ENCODE data around the gene CHAT. TPM values are rescaled to one million over a fixed set of nuclear protein-coding genes. Genes with fewer than 3 reads are reported as not detected.
A peak's percentile ranks its signal among the peaks of the same experiment; 100 is the strongest.

CHAT gene
- total RNA-seq, 1 experiment from 2014 or later, result not detected

DNA sequence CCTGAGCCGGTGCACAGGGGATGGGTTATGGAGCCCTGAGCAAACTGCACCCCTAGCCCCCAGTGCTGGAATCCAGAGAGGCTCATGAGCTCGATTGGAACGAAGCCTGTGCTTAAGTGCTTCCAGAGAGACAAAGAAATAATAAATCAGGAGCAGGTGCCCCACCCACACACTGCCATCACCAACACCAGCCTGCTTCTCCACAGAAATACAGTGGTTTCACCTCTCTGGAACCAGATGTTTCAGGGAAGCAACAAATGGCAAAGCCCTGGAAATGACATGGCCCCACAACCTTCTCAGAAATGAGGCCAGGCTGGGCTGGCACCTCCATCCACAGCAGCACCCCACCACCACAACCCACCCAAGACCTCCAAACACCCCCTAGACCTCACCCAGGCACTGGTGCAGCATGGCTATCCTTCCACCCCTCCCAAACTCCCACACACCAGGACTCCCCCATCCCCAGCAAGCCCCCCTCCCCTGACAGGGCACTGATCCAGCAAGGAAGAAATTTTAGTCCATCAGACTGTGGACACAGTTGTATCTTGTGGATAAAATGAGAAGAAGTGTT lies 7.8 kb upstream of the CHAT start:
- Histone ChIP-seq H3K23me2 (ENCODE audit: insufficient read length, low read depth, low read length, poor library complexity, severe bottlenecking) (peaks cover 18% of the 10 kb centered on the region), H2BK15ac (ENCODE audit: low read depth, low read length) (no peak overlapping the region), H2BK12ac (ENCODE audit: insufficient read length, low read depth, low read length) (no peak overlapping the region), H2BK20ac (ENCODE audit: low read depth, low read length, poor library complexity, severe bottlenecking) (no peak overlapping the region), H4K91ac (ENCODE audit: insufficient read length, low read depth, low read length) (no peak overlapping the region), H2BK5ac (ENCODE audit: insufficient read length, low read length) (no peak overlapping the region), H3K27ac (ENCODE audit: insufficient read length, low read depth, low read length) (no peak overlapping the region), H3K9me3 (ENCODE audit: control insufficient read depth, low read depth, low read length) (no peaks in the 10 kb centered on the region), H3T11ph (ENCODE audit: low read length) (no peak overlapping the region), H2AFZ (ENCODE audit: low read length) (no peak overlapping the region), H3K9ac (ENCODE audit: extremely low read depth, insufficient read length, low read length) (no peak overlapping the region), H3K4me2 (ENCODE audit: insufficient read depth, insufficient read length, low read length) (no peak overlapping the region), H3K18ac (ENCODE audit: insufficient read length, low read depth, low read length) (no peak overlapping the region), H3K4ac (ENCODE audit: low read depth, low read length) (no peak overlapping the region), H3K23ac (ENCODE audit: insufficient read length, low read depth, low read length) (no peak overlapping the region), H4K8ac (replicated peaks; ENCODE audit: insufficient read length, low read depth, low read length) (no peak overlapping the region), H3K14ac (ENCODE audit: insufficient read depth, low read length) (no peak overlapping the region), H2BK120ac (ENCODE audit: low read depth, low read length, poor library complexity, severe bottlenecking) (no peak overlapping the region), H4K20me1 (ENCODE audit: control insufficient read depth, insufficient read depth, insufficient read length) (peaks cover 2% of the 10 kb centered on the region), H4K5ac (ENCODE audit: insufficient read length, low read depth, low read length) (no peak overlapping the region), H3K79me2 (ENCODE audit: insufficient read depth, low read length) (no peaks in the 10 kb centered on the region), H3K4me1 (ENCODE audit: insufficient read depth, low read length) (no peaks in the 10 kb centered on the region), H3K27me3 (ENCODE audit: insufficient read depth, low read length) (peaks cover 41% of the 10 kb centered on the region), H3K56ac (ENCODE audit: insufficient read length, low read depth, low read length) (no peak overlapping the region), H2AK5ac (ENCODE audit: insufficient read length, low read length) (no peak overlapping the region), H3K79me1 (ENCODE audit: insufficient read depth, low read depth, low read length, poor library complexity, severe bottlenecking) (no peaks in the 10 kb centered on the region)
- whole genome bisulfite sequencing (ENCODE audit: extremely low coverage, insufficient read length, low lambda C conversion rate), result no CpG with 5 or more reads among the region's 3 CpGs
- H3K4me1 Mint-ChIP-seq, result peaks cover 11 to 15% of the 10 kb centered on the region in 2 experiments
- H3K4me3 Mint-ChIP-seq, result no peak overlapping the region
- peaks cover 2 to 5% of the 10 kb centered on the region in 2 experiments; a peak in 2 of 5 replicates for H3K9me3 Mint-ChIP-seq
- no peak overlapping the region for H3K27ac Mint-ChIP-seq
- H3K36me3 Mint-ChIP-seq (ENCODE audit: insufficient read depth in 1 of 3, low read depth in 3 of 3), result no peaks in the 10 kb centered on the region; a peak in 1 of 7 replicates
- TF ChIP-seq, protein P1, sequence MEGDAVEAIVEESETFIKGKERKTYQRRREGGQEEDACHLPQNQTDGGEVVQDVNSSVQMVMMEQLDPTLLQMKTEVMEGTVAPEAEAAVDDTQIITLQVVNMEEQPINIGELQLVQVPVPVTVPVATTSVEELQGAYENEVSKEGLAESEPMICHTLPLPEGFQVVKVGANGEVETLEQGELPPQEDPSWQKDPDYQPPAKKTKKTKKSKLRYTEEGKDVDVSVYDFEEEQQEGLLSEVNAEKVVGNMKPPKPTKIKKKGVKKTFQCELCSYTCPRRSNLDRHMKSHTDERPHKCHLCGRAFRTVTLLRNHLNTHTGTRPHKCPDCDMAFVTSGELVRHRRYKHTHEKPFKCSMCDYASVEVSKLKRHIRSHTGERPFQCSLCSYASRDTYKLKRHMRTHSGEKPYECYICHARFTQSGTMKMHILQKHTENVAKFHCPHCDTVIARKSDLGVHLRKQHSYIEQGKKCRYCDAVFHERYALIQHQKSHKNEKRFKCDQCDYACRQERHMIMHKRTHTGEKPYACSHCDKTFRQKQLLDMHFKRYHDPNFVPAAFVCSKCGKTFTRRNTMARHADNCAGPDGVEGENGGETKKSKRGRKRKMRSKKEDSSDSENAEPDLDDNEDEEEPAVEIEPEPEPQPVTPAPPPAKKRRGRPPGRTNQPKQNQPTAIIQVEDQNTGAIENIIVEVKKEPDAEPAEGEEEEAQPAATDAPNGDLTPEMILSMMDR (conservative IDR thresholded peaks at IDR 0.05), result no peak
- H3K27me3 Mint-ChIP-seq (ENCODE audit: low read depth), result peaks cover 96% of the 10 kb centered on the region
- peak; percentile 12 for DNase-seq
